Measurements from ENCODE around the gene EDDM13.
"Not testable (repeated sequence)": the region's sequence is repeated elsewhere in the genome, so short reads cannot be mapped to it uniquely, and the experiment has no call there.

DNA sequence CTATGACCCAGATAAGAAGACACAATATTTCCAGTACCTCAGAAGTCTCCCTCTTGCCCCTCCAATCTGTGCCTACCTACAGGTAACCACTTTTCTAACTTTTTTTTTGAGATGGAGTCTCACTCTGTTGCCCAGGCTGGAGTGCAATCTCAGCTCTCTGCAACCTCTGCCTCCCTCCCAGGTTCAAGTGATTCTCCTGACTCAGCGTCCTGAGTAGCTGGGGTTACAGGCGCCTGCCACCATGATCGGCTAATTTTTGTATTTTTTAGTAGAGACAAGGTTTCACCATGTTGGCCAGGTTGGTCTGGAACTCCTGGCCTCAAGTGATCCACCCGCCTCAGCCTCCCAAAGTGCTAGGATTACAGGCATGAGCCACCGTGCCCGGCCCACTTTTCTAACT, 10.6 kb upstream of the EDDM13 start:
- TF ChIP-seq NFRKB (IDR thresholded peaks at IDR 0.05); SUZ12 (IDR thresholded peaks at IDR 0.05); ELF4 (IDR thresholded peaks at IDR 0.05); FOXK2 (IDR thresholded peaks at IDR 0.05); BHLHE40 (IDR thresholded peaks at IDR 0.05; ENCODE audit: borderline replicate concordance); L3MBTL2 (conservative IDR thresholded peaks at IDR 0.05): not testable (repeated sequence)

Data from HEK293T (cell line).